ENCODE data around the gene FAM78A. TPM values are rescaled to one million over a fixed set of nuclear protein-coding genes. Genes with fewer than 3 reads are reported as not detected.

FAM78A gene
- total and polyA plus RNA-seq, 2 of the 8 experiments (the other 6 are each of a cell fraction or from before 2014, with no cell fraction given): 3.1 TPM

- Histone ChIP-seq H4K91ac (replicated peaks; ENCODE audit: insufficient read length, low read length) (no peak overlapping the region), H3K36me3 (ENCODE audit: control insufficient read depth in 2 of 4, insufficient read depth in 4 of 4, low read length in 3 of 4) (no peaks in the 10 kb centered on the region), H3K9me3 (ENCODE audit: insufficient read depth in 2 of 2, low read depth in 1 of 2, low read length in 1 of 2) (no peaks in the 10 kb centered on the region), H2BK20ac (ENCODE audit: low read length) (no peak overlapping the region), H2BK5ac (ENCODE audit: low read depth, low read length) (no peak overlapping the region), H4K8ac (ENCODE audit: extremely low read depth, insufficient read depth, low read length) (no peak overlapping the region), H3K79me1 (ENCODE audit: low read depth, low read length) (no peaks in the 10 kb centered on the region), H3K18ac (ENCODE audit: extremely low read depth, low read length) (no peak overlapping the region), H3K79me2 (ENCODE audit: control insufficient read depth in 1 of 2, insufficient read depth in 2 of 2, low read length in 2 of 2) (no peaks in the 10 kb centered on the region), H3K4me2 (ENCODE audit: insufficient read depth in 1 of 2, low read depth in 2 of 2, low read length in 2 of 2) (no peak overlapping the region), H3K14ac (ENCODE audit: insufficient read length) (no peak overlapping the region), H3K4me1 (replicated peaks in 1 of 4; ENCODE audit: control insufficient read depth in 3 of 4, insufficient read depth in 4 of 4, low read length in 3 of 4) (peaks cover 3 to 17% (median 11%) of the 10 kb centered on the region in 4 experiments; a peak in 5 of 7 replicates), H2BK12ac (ENCODE audit: low read depth, low read length) (no peak overlapping the region), H3K27ac (ENCODE audit: low read depth, low read length) (no peak overlapping the region), H4K20me1 (replicated peaks in 1 of 2; ENCODE audit: control insufficient read depth in 1 of 2, insufficient read depth in 2 of 2, low read length in 2 of 2) (no peaks in the 10 kb centered on the region), H3K23me2 (ENCODE audit: low read depth, low read length) (peaks cover 2% of the 10 kb centered on the region; the same call in 1 of the 2 replicates), H2BK15ac (ENCODE audit: low read length) (no peak overlapping the region), H2AFZ (ENCODE audit: low read length) (no peak overlapping the region), H3K4ac (replicated peaks; ENCODE audit: insufficient read length, low read depth, low read length) (no peak overlapping the region), H3K9ac (replicated peaks in 1 of 4; ENCODE audit: extremely low read depth in 1 of 4, low read depth in 3 of 4, low read length in 3 of 4) (no peak overlapping the region), H3K23ac (ENCODE audit: insufficient read length) (no peak overlapping the region), H3K56ac (replicated peaks; ENCODE audit: insufficient read length, low read depth, low read length) (no peak overlapping the region), H3K4me3 (ENCODE audit: extremely low read depth in 1 of 4, insufficient read depth in 2 of 4, low read depth in 3 of 4, low read length in 4 of 4) (no peak overlapping the region), H3K27me3 (replicated peaks in 1 of 4; ENCODE audit: control insufficient read depth in 3 of 4, extremely low read depth in 1 of 4, insufficient read depth in 3 of 4, low read length in 3 of 4) (peaks cover 2 to 20% (median 13%) of the 10 kb centered on the region in 4 experiments; a peak in 6 of 7 replicates), H2BK120ac (replicated peaks; ENCODE audit: low read depth, low read length) (no peak overlapping the region), H2AK5ac (ENCODE audit: low read depth, low read length) (no peak overlapping the region), H4K5ac (ENCODE audit: insufficient read length, low read depth, low read length) (no peak overlapping the region)
- ChIA-PET POLR2A (ENCODE audit: partially characterized antibody) (interaction anchor here (0.6 to 1.6 kb wide), 3 partner anchors 16 to 140 kb away, joined by 3 to 4 read pairs (median 3); no protein-coding TSS in a partner anchor), CTCF (ENCODE audit: partially characterized antibody) (interaction anchor here (0.7 to 2.5 kb wide), 7 partner anchors 8 to 283 kb away, joined by 3 to 10 read pairs (median 6); partner anchors contain the start of gene PLPP7)
- FAIRE-seq (no peak), DNase-seq (ENCODE audit: low read depth in 1 of 2, low spot score in 2 of 2) (no peak)
- WGBS, 2 experiments (ENCODE audit: extremely low coverage in 1 of 2, insufficient coverage in 1 of 2, insufficient read length in 1 of 2, insufficient replicate concordance in 2 of 2, low coverage in 1 of 2, low lambda C conversion rate in 2 of 2, missing lambda C conversion rate in 1 of 2): 93% methylated on average over 22 of the region's 22 CpGs; no CpG with 5 or more reads in 1 of the 2 experiments
- no peak for TF ChIP-seq MAFK (IDR thresholded peaks at IDR 0.05; ENCODE audit: low read depth, low read length)
Measured at GRCh38 chr9:131273146-131273855, 3.0 kb downstream of the FAM78A start.

Data from H1 (cell line).